Stimulated activated naive CD8-positive, alpha-beta T cell treated with anti-CD3 and anti-CD28 coated beads, Interleukin-15, amount 100 ng/mL, for 72 hours (primary cell): ENCODE data around the gene MRPL51.
A peak's percentile ranks its signal among the peaks of the same experiment; 100 is the strongest.
"Not testable (repeated sequence)": the region's sequence is repeated elsewhere in the genome, so short reads cannot be mapped to it uniquely, and the experiment has no call there.

Experiments
- ATAC-seq: fragments of 150-1000 bp; cut with Tn5 transposase; 2 replicates; pipeline ENCODE4 v1.10.0; 2021; ENCODE audit warnings: mild to moderate bottlenecking, moderate library complexity
- DNase-seq, 2 donors: peaks; one replicate each; pipeline ENCODE4 v3.0.0; 2021 to 2022
- H3K27ac Mint-ChIP-seq, 2 donors: one replicate each; pipeline ENCODE4 v1.8.0; 2022; ENCODE audit warnings: mild to moderate bottlenecking in 2 of 2, mixed read lengths in 2 of 2, moderate library complexity in 2 of 2
- H3K27me3 Mint-ChIP-seq: one replicate; pipeline ENCODE4 v1.8.0; 2022; ENCODE audit warnings: mixed read lengths
- H3K4me1 Mint-ChIP-seq: one replicate; pipeline ENCODE4 v1.8.0; 2022; ENCODE audit warnings: mild to moderate bottlenecking, mixed read lengths
- H3K4me3 Mint-ChIP-seq, 2 donors: one replicate each; pipeline ENCODE4 v1.8.0; 2022; ENCODE audit warnings: mild to moderate bottlenecking in 2 of 2, mixed read lengths in 2 of 2, moderate library complexity in 1 of 2
- H3K9me3 Mint-ChIP-seq, 2 donors: one replicate each; pipeline ENCODE4 v1.8.0; 2022; ENCODE audit warnings: mixed read lengths in 2 of 2

MRPL51 gene

DNA sequence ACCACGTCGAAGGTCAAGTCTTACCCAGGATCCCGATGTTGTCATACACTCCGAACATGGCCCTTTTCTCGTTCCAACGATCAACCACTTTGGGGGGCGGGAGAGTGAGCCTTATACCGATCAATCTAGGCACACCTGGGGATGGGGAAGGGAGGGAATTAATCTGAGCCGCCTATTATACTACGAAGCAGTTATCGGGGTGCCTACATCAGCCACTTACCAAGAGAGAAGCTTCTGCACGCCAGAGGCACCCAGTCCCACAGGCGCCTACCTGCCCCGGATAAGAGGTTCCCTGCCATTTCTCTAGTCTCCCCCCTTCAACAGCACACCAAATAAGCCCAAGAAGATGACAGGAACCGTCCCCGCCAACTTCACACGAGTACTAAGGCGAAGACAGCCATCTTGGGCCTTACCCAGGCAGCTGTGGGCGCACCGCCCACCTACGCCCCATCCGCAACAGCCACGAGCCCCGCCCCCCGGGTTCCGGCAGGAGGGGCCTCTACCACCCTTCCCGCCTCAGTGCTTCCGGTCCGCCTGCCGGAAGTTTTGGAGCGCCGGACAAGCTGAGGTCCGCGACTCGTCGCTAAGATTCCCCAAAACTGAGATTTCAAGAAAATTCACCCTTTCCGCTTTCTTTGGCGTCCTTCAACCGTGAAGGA lies at the start of gene MRPL51:
TSS of gene MRPL51 (minus strand) at position 425 of the 659 bp plus-strand sequence. CDS start at position 299, 126 bp downstream.
- Mint-ChIP-seq H3K27me3 (no peaks in the 10 kb centered on the region), H3K4me1 (peaks cover 33% of the 10 kb centered on the region)
- ATAC-seq, result peak; percentile 85

GRCh38 chr12:6542209-6543009 lies 49.3 kb upstream of the MRPL51 start:
- no peaks in the 10 kb centered on the region for H3K9me3 Mint-ChIP-seq
- no peak overlapping the region for H3K4me3 Mint-ChIP-seq
- H3K27ac Mint-ChIP-seq, result peak overlapping the region in 1 of 2 donors; percentile 62
- DNase-seq, result no peak
- H3K27me3 Mint-ChIP-seq, result no peaks in the 10 kb centered on the region
- H3K4me1 Mint-ChIP-seq, result peaks cover 44% of the 10 kb centered on the region
- no peak for ATAC-seq

More for the DNA sequence above, at the start of gene MRPL51:
- peak within 1 kb of the TSS; percentile 91 to 97 for H3K4me3 Mint-ChIP-seq
- no peaks in the 10 kb centered on the region for H3K9me3 Mint-ChIP-seq
- DNase-seq, result peak; percentile 96 to 98
- peak within 1 kb of the TSS; percentile 96 to 99 for H3K27ac Mint-ChIP-seq

GRCh38 chr12:6541371-6542165 lies 48.5 kb upstream of the MRPL51 start:
- H3K9me3 Mint-ChIP-seq, result no peaks in the 10 kb centered on the region
- H3K4me1 Mint-ChIP-seq, result peaks cover 52% of the 10 kb centered on the region
- H3K27ac Mint-ChIP-seq, result no peak overlapping the region
- H3K27me3 Mint-ChIP-seq, result no peaks in the 10 kb centered on the region
- H3K4me3 Mint-ChIP-seq, result no peak overlapping the region
- DNase-seq (no peak), ATAC-seq (no peak)

GRCh38 chr12:6540181-6540877 lies 47.3 kb upstream of the MRPL51 start:
- peaks cover 61% of the 10 kb centered on the region for H3K4me1 Mint-ChIP-seq
- H3K9me3 Mint-ChIP-seq, result no peaks in the 10 kb centered on the region
- peak overlapping the region; percentile 68 to 80 for H3K4me3 Mint-ChIP-seq

GRCh38 chr12:6539707-6540134 lies 46.7 kb upstream of the MRPL51 start:
- Mint-ChIP-seq H3K4me1 (peaks cover 64% of the 10 kb centered on the region), H3K27me3 (no peaks in the 10 kb centered on the region), H3K27ac (peak overlapping the region; percentile 10 to 24), H3K9me3 (no peaks in the 10 kb centered on the region), H3K4me3 (peak overlapping the region; percentile 68 to 80)
- ATAC-seq (no peak), DNase-seq (no peak)

More at GRCh38 chr12:6540181-6540877, 47.3 kb upstream of the MRPL51 start:
- Mint-ChIP-seq H3K27me3 (no peaks in the 10 kb centered on the region), H3K27ac (peak overlapping the region in 1 of 2 donors; percentile 24)
- peak; percentile 38 for ATAC-seq
- peak in 1 of 2 donors; percentile 42 for DNase-seq

GRCh38 chr12:6539314-6539682 lies 46.2 kb upstream of the MRPL51 start:
- no peak overlapping the region for H3K27ac Mint-ChIP-seq

DNA sequence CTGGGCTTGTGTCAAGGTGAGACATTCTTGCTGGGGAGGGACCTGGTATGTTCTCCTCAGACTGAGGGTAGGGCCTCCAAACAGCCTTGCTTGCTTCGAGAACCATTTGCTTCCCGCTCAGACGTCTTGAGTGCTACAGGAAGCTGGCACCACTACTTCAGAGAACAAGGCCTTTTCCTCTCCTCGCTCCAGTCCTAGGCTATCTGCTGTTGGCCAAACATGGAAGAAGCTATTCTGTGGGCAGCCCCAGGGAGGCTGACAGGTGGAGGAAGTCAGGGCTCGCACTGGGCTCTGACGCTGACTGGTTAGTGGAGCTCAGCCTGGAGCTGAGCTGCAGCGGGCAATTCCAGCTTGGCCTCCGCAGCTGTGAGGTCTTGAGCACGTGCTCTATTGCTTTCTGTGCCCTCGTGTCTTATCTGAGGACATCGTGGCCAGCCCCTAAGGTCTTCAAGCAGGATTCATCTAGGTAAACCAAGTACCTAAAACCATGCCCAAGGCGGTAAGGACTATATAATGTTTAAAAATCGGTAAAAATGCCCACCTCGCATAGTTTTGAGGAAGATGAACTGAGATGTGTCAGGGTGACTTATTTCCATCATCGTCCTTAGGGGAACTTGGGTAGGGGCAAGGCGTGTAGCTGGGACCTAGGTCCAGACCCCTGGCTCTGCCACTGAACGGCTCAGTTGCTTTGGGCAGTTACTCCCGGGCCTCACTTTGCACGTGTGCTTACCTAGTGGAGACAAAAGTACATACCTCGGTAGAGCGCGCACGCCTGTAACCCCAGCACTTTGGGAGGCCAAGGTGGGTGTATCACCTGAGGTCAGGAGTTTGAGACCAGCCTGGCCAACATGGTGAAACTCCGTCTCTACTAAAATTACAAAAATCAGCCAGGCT lies 45.6 kb upstream of the MRPL51 start:
- no peak for DNase-seq
- no peaks in the 10 kb centered on the region for H3K27me3 Mint-ChIP-seq
- no peak overlapping the region for H3K4me3 Mint-ChIP-seq
- H3K27ac Mint-ChIP-seq, result peak overlapping the region in 1 of 2 donors; percentile 68
- H3K4me1 Mint-ChIP-seq, result peaks cover 64% of the 10 kb centered on the region
- ATAC-seq, result no peak
- H3K9me3 Mint-ChIP-seq, result no peaks in the 10 kb centered on the region

More at GRCh38 chr12:6539314-6539682, 46.2 kb upstream of the MRPL51 start:
- Mint-ChIP-seq H3K4me3 (no peak overlapping the region), H3K9me3 (no peaks in the 10 kb centered on the region), H3K27me3 (no peaks in the 10 kb centered on the region), H3K4me1 (peaks cover 64% of the 10 kb centered on the region)
- no peak for DNase-seq
- ATAC-seq, result no peak

DNA sequence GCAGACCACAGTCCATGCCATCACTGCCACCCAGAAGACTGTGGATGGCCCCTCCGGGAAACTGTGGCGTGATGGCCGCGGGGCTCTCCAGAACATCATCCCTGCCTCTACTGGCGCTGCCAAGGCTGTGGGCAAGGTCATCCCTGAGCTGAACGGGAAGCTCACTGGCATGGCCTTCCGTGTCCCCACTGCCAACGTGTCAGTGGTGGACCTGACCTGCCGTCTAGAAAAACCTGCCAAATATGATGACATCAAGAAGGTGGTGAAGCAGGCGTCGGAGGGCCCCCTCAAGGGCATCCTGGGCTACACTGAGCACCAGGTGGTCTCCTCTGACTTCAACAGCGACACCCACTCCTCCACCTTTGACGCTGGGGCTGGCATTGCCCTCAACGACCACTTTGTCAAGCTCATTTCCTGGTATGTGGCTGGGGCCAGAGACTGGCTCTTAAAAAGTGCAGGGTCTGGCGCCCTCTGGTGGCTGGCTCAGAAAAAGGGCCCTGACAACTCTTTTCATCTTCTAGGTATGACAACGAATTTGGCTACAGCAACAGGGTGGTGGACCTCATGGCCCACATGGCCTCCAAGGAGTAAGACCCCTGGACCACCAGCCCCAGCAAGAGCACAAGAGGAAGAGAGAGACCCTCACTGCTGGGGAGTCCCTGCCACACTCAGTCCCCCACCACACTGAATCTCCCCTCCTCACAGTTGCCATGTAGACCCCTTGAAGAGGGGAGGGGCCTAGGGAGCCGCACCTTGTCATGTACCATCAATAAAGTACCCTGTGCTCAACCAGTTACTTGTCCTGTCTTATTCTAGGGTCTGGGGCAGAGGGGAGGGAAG lies 44.7 kb upstream of the MRPL51 start:
- peak overlapping the region; percentile 4 to 68 for H3K27ac Mint-ChIP-seq
- peak; percentile 78 to 81 for DNase-seq
- ATAC-seq, H3K9me3 Mint-ChIP-seq, H3K27me3 Mint-ChIP-seq: not testable (repeated sequence)
- H3K4me1 Mint-ChIP-seq, result peaks cover 71% of the 10 kb centered on the region
- H3K4me3 Mint-ChIP-seq, result peak overlapping the region; percentile 74 to 96

GRCh38 chr12:6536894-6537579 lies 44.0 kb upstream of the MRPL51 start:
- H3K9me3 Mint-ChIP-seq, result no peaks in the 10 kb centered on the region
- H3K4me3 Mint-ChIP-seq, result peak overlapping the region; percentile 96 to 98
- H3K27ac Mint-ChIP-seq, result peak overlapping the region in 1 of 2 donors; percentile 90
- H3K4me1 Mint-ChIP-seq, result peaks cover 79% of the 10 kb centered on the region
- ATAC-seq (no peak), DNase-seq (no peak)
- H3K27me3 Mint-ChIP-seq, result no peaks in the 10 kb centered on the region

- ATAC-seq (no peak), DNase-seq (no peak)
- peak overlapping the region; percentile 98 to 99 for H3K27ac Mint-ChIP-seq
- H3K4me1 Mint-ChIP-seq, result peaks cover 81% of the 10 kb centered on the region
- no peaks in the 10 kb centered on the region for H3K27me3 Mint-ChIP-seq
- H3K4me3 Mint-ChIP-seq, result peak overlapping the region; percentile 96 to 98
- no peaks in the 10 kb centered on the region for H3K9me3 Mint-ChIP-seq
Measured at GRCh38 chr12:6535960-6536847, 43.1 kb upstream of the MRPL51 start.

DNA sequence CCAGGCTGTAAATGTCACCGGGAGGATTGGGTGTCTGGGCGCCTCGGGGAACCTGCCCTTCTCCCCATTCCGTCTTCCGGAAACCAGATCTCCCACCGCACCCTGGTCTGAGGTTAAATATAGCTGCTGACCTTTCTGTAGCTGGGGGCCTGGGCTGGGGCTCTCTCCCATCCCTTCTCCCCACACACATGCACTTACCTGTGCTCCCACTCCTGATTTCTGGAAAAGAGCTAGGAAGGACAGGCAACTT lies 42.6 kb upstream of the MRPL51 start:
- H3K4me3 Mint-ChIP-seq, result peak overlapping the region; percentile 96 to 98
- H3K4me1 Mint-ChIP-seq, result peaks cover 81% of the 10 kb centered on the region
- no peaks in the 10 kb centered on the region for H3K9me3 Mint-ChIP-seq
- peak overlapping the region; percentile 98 to 99 for H3K27ac Mint-ChIP-seq
- ATAC-seq (no peak), DNase-seq (no peak)
- H3K27me3 Mint-ChIP-seq, result no peaks in the 10 kb centered on the region

DNA sequence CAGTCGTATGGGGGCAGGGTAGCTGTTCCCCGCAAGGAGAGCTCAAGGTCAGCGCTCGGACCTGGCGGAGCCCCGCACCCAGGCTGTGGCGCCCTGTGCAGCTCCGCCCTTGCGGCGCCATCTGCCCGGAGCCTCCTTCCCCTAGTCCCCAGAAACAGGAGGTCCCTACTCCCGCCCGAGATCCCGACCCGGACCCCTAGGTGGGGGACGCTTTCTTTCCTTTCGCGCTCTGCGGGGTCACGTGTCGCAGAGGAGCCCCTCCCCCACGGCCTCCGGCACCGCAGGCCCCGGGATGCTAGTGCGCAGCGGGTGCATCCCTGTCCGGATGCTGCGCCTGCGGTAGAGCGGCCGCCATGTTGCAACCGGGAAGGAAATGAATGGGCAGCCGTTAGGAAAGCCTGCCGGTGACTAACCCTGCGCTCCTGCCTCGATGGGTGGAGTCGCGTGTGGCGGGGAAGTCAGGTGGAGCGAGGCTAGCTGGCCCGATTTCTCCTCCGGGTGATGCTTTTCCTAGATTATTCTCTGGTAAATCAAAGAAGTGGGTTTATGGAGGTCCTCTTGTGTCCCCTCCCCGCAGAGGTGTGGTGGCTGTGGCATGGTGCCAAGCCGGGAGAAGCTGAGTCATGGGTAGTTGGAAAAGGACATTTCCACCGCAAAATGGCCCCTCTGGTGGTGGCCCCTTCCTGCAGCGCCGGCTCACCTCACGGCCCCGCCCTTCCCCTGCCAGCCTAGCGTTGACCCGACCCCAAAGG lies 42.1 kb upstream of the MRPL51 start:
- no peaks in the 10 kb centered on the region for H3K27me3 Mint-ChIP-seq
- DNase-seq, result peak; percentile 68 to 91
- peak; percentile 45 for ATAC-seq
- peak overlapping the region; percentile 98 to 99 for H3K27ac Mint-ChIP-seq
- H3K4me1 Mint-ChIP-seq, result peaks cover 80% of the 10 kb centered on the region
- H3K9me3 Mint-ChIP-seq, result no peaks in the 10 kb centered on the region
- H3K4me3 Mint-ChIP-seq, result peak overlapping the region; percentile 96 to 98
